Astrocyte (in vitro differentiated cells and primary cell): ENCODE data around the gene TAF3.
"Not testable (repeated sequence)": the region's sequence is repeated elsewhere in the genome, so short reads cannot be mapped to it uniquely, and the experiment has no call there.

ENCODE experiments used
- CTCF ChIP-seq: IDR thresholded peaks from 2 replicates; pipeline ENCODE4 v1.5.1; 2011; ENCODE audit warnings: low read depth, mild to moderate bottlenecking, inconsistent platforms, low read length, moderate library complexity; ENCODE audit not compliant: insufficient read depth
- EZH2 ChIP-seq: IDR thresholded peaks from 2 replicates; pipeline ENCODE4 v1.6.1; 2012; ENCODE audit warnings: mild to moderate bottlenecking, low read length, inconsistent platforms; ENCODE audit not compliant: insufficient read depth

DNA sequence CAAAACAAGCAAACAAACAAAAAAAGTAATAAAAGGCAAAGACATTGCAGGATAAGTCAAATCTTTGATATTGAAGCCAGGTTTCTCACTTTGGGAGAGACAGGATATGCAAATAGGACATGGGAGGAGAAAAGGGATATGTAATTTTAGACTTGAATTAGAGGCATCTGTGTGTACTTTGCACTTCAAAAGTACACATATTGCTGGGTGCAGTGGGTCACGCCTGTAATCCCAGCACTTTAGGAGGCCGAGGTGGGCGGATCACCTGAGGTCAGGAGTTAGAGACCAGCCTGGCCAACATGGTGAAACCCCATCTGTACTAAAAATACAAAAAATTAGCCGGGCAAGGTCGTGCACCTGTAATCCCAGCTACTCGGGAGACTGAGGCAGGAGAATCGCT, 6.6 kb upstream of the TAF3 start:
- not testable (repeated sequence) for TF ChIP-seq CTCF, EZH2
